A673 (cell line): ENCODE data around the gene LPAR2. TPM values are rescaled to one million over a fixed set of nuclear protein-coding genes. Genes with fewer than 3 reads are reported as not detected.

Source experiments
- BruUV-seq: library from RNA; stranded (reverse); fragments of 400-500 nt; replicated peaks from 2 replicates; lab custom pipeline; 2021; lab: Mats Ljungman, UMichigan
- CTCF ChIA-PET: fragments of 300-600 bp; sonication (Branson Sonifier 250); formaldehyde crosslinking; loops from one replicate; lab custom pipeline; 2022; ENCODE audit warnings: antibody characterized with exemption; lab: Charles Lee
- POLR2A ChIA-PET: fragments of 300-600 bp; sonication (Branson Sonifier 250); formaldehyde crosslinking; loops from one replicate; lab custom pipeline; 2022; ENCODE audit warnings: antibody characterized with exemption; ENCODE audit not compliant: low non-redundant PET; lab: Charles Lee
- DNase-seq: peaks from one replicate; pipeline ENCODE4 v3.0.0-alpha.2; 2015; ENCODE audit warnings: low spot score
- H3K27ac ChIP-seq: fragments of 200-600 bp; sonication (generic); 2 replicates; pipeline ENCODE4 v1.5.1; 2016; ENCODE audit warnings: mixed run types, low read depth, mild to moderate bottlenecking, mixed read lengths, antibody characterized with exemption, low read length; ENCODE audit not compliant: poor library complexity, severe bottlenecking
- H3K27me3 ChIP-seq: fragments of 200-600 bp; sonication (generic); replicated peaks from 2 replicates; pipeline ENCODE4 v1.6.1; 2017; ENCODE audit warnings: mixed run types, low read depth, mild to moderate bottlenecking, mixed read lengths, antibody characterized with exemption, low read length; ENCODE audit not compliant: insufficient read depth, poor library complexity
- H3K36me3 ChIP-seq: fragments of 200-600 bp; sonication (generic); 2 replicates; pipeline ENCODE4 v1.6.1; 2016; ENCODE audit warnings: mixed run types, mild to moderate bottlenecking, mixed read lengths, antibody characterized with exemption, low read length; ENCODE audit not compliant: insufficient read depth, poor library complexity, severe bottlenecking
- H3K4me1 ChIP-seq: fragments of 200-600 bp; sonication (generic); 2 replicates; pipeline ENCODE4 v1.6.1; 2017; ENCODE audit warnings: mixed run types, mild to moderate bottlenecking, mixed read lengths, antibody characterized with exemption, low read length; ENCODE audit not compliant: insufficient read depth, poor library complexity, severe bottlenecking
- H3K4me3 ChIP-seq: fragments of 200-600 bp; sonication (generic); 2 replicates; pipeline ENCODE4 v1.5.1; 2016; ENCODE audit warnings: low read depth, mixed run types, mild to moderate bottlenecking, mixed read lengths, low read length; ENCODE audit not compliant: poor library complexity, severe bottlenecking
- H3K9me3 ChIP-seq: fragments of 200-600 bp; sonication (generic); 2 replicates; pipeline ENCODE4 v1.6.1; 2016; ENCODE audit warnings: mixed run types, low read depth, mild to moderate bottlenecking, mixed read lengths, antibody characterized with exemption, low read length; ENCODE audit not compliant: poor library complexity, severe bottlenecking
- EZH2 ChIP-seq: fragments of 200-600 bp; sonication (generic); IDR thresholded peaks from 2 replicates; pipeline ENCODE4 v1.6.1; 2017; ENCODE audit warnings: borderline replicate concordance, low read depth, mild to moderate bottlenecking, mixed read lengths, antibody characterized with exemption, low read length; ENCODE audit not compliant: poor library complexity, severe bottlenecking
- intact Hi-C: fragments of 100-400 bp; cut with micrococcal nuclease; formaldehyde crosslinking; loops from one replicate; pipeline ENCODE4 v1.10.0; 2022; ENCODE audit not compliant: unreplicated experiment
- total RNA-seq: library from RNA; stranded (reverse); gene quantifications from 2 replicates; pipeline ENCODE4 v1.2.3, GENCODE V29; 2021

Gene LPAR2
- total RNA-seq, 1 experiment from 2014 or later, result 17.2 TPM

DNA sequence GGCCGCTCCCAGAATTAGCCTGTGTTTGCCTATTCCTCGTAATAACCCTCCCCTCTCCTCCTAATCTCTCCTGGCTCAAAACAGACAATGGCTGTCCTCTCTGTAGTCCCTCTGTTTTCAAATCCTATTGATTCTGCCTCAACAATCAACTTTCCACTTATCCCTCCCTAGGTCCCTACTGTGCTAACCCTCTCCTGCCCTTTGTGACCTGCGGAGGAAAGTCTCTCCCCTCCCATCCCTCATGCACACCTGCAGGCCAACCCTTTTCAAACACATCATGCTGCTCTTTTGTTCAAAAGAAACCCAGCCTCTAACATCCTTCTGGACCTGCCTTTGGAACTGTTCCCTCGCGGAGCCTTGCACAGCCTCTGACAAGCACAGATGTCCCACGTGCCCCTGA is 52.6 kb downstream of the LPAR2 start:
- Histone ChIP-seq H3K27ac (no peak overlapping the region), H3K27me3 (no peaks in the 10 kb centered on the region), H3K4me3 (no peak overlapping the region), H3K36me3 (no peaks in the 10 kb centered on the region), H3K4me1 (no peaks in the 10 kb centered on the region), H3K9me3 (no peaks in the 10 kb centered on the region)
- intact Hi-C loops, result no loop called here
- POLR2A ChIA-PET, result no interaction called here
- CTCF ChIA-PET, result no interaction called here
- DNase-seq, result no peak
- BruUV-seq, result no TSS peak
- TF ChIP-seq EZH2, result no peak

Other genes starting within 250 kb of the LPAR2 start
- 202 and 218 TPM in 2 replicates for gene GATAD2A, start 222.5 kb downstream of the LPAR2 start, total RNA-seq
- gene TSSK6, start 112.7 kb downstream of the LPAR2 start, total RNA-seq, result 2.5 TPM in 2 replicates
- gene NDUFA13, start 112.0 kb downstream of the LPAR2 start, total RNA-seq, result 421 and 431 TPM in 2 replicates
- 8.6 TPM in 2 replicates for gene YJEFN3, start 99.3 kb downstream of the LPAR2 start, total RNA-seq
- gene CILP2, start 90.0 kb downstream of the LPAR2 start, total RNA-seq, result 0.77 and 1.6 TPM in 2 replicates
- 3.1 and 4.6 TPM in 2 replicates for gene PBX4, start 9.5 kb downstream of the LPAR2 start, total RNA-seq
- gene GMIP, start 15.4 kb upstream of the LPAR2 start, total RNA-seq, result 9.0 and 10.9 TPM in 2 replicates
- 88.1 and 94.4 TPM in 2 replicates for gene ATP13A1, start 35.5 kb upstream of the LPAR2 start, total RNA-seq
- 14.5 and 17.7 TPM in 2 replicates for gene ZNF101, start 40.6 kb upstream of the LPAR2 start, total RNA-seq
- 4.6 and 5.8 TPM in 2 replicates for gene ZNF14, start 104.9 kb upstream of the LPAR2 start, total RNA-seq
- gene ZNF506, start 193.5 kb upstream of the LPAR2 start, total RNA-seq, result 13.7 and 14.7 TPM in 2 replicates
- gene ZNF253, start 237.7 kb upstream of the LPAR2 start, total RNA-seq, result 10.0 and 13.7 TPM in 2 replicates